HepG2 (cell line): Measurements from ENCODE around the gene NKD1. TPM values are rescaled to one million over a fixed set of nuclear protein-coding genes. Genes with fewer than 3 reads are reported as not detected.

Experiments
- ARID2 ChIP-seq: sonication (generic); formaldehyde crosslinking; IDR thresholded peaks from 2 replicates; pipeline ENCODE4 v1.8.1; 2022; ENCODE audit warnings: mild to moderate bottlenecking, missing genetic modification reagents, borderline replicate concordance
- FUBP1 ChIP-seq: sonication (generic); formaldehyde crosslinking; IDR thresholded peaks from 2 replicates; pipeline ENCODE4 v1.5.1; 2020; ENCODE audit warnings: missing genetic modification reagents, mild to moderate bottlenecking, borderline replicate concordance
- KLF11 ChIP-seq: IDR thresholded peaks from 2 replicates; pipeline ENCODE4 v1.6.1; 2016; ENCODE audit warnings: missing compliant biosample characterization
- MYNN ChIP-seq: sonication (generic); formaldehyde crosslinking; IDR thresholded peaks from 2 replicates; pipeline ENCODE4 v1.4.0; 2020; ENCODE audit warnings: mild to moderate bottlenecking, low read depth, missing genetic modification reagents
- STAG1 ChIP-seq: sonication (generic); formaldehyde crosslinking; IDR thresholded peaks from 2 replicates; pipeline ENCODE4 v1.4.0; 2020; ENCODE audit warnings: missing genetic modification reagents
- TBX2 ChIP-seq: sonication (generic); formaldehyde crosslinking; IDR thresholded peaks from 2 replicates; pipeline ENCODE4 v1.5.0; 2020; ENCODE audit warnings: missing genetic modification reagents, mild to moderate bottlenecking, borderline replicate concordance
- ZNF143 ChIP-seq: sonication (generic); formaldehyde crosslinking; IDR thresholded peaks from 2 replicates; pipeline ENCODE4 v1.4.0; 2020; ENCODE audit warnings: missing genetic modification reagents
- ZNF350 ChIP-seq: sonication (generic); formaldehyde crosslinking; IDR thresholded peaks from 2 replicates; pipeline ENCODE4 v1.4.0; 2020; ENCODE audit warnings: mild to moderate bottlenecking, low read depth, missing genetic modification reagents, borderline replicate concordance
- ZNF510 ChIP-seq: sonication (generic); formaldehyde crosslinking; IDR thresholded peaks from 2 replicates; pipeline ENCODE4 v1.4.0; 2020; ENCODE audit warnings: low read depth, mild to moderate bottlenecking, missing genetic modification reagents
- polyA plus RNA-seq, 8 experiments: library from polyadenylated mRNA; depleted of rRNA in 3 of 8; stranded (reverse) in 7 of 8; unstranded in 1 of 8; fragments of >200 nt; fragmentation: Illumina TruSeq in 4 of 8; extraction: Trizol in 4 of 8; gene quantifications; 2 replicates each; pipeline versions ENCODE4 v1.2.1 to v1.2.3, GENCODE V29; 2011 to 2016; ENCODE audit warnings: low read depth in 4 of 8, missing spikeins in 1 of 8, mixed read lengths in 1 of 8; ENCODE audit not compliant: insufficient read depth in 1 of 8
- total RNA-seq, 5 experiments: library from RNA; depleted of rRNA; stranded (reverse); fragments of >200 nt; fragmentation: Illumina TruSeq; extraction: Trizol; gene quantifications; 2 replicates each; pipeline ENCODE4 v1.2.3, GENCODE V29; 2016; ENCODE audit warnings: low read depth in 1 of 5
- TF ChIP-seq, protein P1 (sequence below): sonication (generic); formaldehyde crosslinking; IDR thresholded peaks from 2 replicates; pipeline ENCODE4 v1.4.0; 2020; ENCODE audit warnings: missing genetic modification reagents
- TF ChIP-seq, protein P2 (sequence below): IDR thresholded peaks from 2 replicates; pipeline ENCODE4 v1.6.1; 2016; ENCODE audit warnings: mild to moderate bottlenecking
- TF ChIP-seq, protein P3 (sequence below): sonication (generic); formaldehyde crosslinking; IDR thresholded peaks from 2 replicates; pipeline ENCODE4 v1.5.0; 2020; ENCODE audit warnings: missing genetic modification reagents
- TF ChIP-seq, protein P4 (sequence below): sonication (generic); formaldehyde crosslinking; IDR thresholded peaks from 2 replicates; pipeline ENCODE4 v1.8.1; 2023; ENCODE audit warnings: mild to moderate bottlenecking, missing genetic modification reagents
- TF ChIP-seq, protein P5 (sequence below): IDR thresholded peaks from 2 replicates; pipeline ENCODE4 v1.6.1; 2012; ENCODE audit warnings: low read length, improper control_type of control experiment
- TF ChIP-seq, protein P6 (sequence below): sonication (generic); formaldehyde crosslinking; IDR thresholded peaks from 2 replicates; pipeline ENCODE4 v1.5.0; 2020; ENCODE audit warnings: missing genetic modification reagents

NKD1 gene
- total and polyA plus RNA-seq, 2 of the 13 experiments (the other 11 are each of a cell fraction or from before 2014, with no cell fraction given), result 70.4 to 121 TPM

DNA sequence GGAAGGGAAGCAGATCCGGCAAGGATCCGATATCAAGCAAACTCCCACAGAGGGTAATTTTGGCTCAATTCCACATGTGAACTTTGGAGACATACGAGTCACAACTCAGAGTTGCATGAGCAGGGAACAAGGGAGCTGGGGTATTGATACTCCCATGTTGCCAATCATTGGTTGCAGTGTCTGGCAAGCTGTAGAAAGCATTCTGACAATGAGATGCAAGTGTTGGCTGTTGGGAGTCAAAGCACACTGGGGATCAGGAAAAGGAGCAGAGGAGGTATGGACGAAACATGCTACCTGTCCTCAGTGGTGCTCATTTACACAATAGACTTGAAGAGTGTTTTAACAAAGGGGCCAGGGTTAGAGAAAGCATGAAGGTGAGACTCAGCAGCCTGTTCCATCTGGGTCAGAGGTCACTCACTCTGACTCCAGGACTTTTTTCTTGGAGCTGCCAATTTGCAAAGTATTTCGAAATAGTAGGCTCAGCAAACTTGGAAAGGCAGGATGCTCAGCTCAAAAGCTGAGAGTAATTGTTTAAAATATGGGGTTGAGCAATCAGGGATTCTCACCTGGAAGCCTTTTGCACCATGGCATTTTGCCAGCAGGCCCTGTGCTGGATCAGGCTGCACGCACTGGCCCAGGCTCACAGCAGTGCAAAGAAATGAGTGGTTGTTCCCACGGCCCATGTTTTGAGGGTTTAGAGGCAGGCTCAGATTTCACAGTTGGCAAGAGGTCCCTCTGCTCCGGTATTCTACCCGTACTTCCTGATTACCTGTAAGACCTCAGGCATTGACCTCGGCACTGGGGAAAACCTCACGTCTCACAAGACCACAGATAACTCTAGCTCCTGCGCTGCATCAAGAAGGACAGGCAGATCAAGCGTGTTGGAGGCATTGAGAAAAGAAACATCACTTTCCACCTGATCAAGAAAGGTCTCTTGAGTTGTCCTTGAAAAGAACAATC, 17.6 kb upstream of the NKD1 start (continued):
- TF ChIP-seq, protein P1, sequence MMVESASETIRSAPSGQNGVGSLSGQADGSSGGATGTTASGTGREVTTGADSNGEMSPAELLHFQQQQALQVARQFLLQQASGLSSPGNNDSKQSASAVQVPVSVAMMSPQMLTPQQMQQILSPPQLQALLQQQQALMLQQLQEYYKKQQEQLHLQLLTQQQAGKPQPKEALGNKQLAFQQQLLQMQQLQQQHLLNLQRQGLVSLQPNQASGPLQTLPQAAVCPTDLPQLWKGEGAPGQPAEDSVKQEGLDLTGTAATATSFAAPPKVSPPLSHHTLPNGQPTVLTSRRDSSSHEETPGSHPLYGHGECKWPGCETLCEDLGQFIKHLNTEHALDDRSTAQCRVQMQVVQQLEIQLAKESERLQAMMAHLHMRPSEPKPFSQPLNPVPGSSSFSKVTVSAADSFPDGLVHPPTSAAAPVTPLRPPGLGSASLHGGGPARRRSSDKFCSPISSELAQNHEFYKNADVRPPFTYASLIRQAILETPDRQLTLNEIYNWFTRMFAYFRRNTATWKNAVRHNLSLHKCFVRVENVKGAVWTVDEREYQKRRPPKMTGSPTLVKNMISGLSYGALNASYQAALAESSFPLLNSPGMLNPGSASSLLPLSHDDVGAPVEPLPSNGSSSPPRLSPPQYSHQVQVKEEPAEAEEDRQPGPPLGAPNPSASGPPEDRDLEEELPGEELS, result peak; percentile 97
- TF ChIP-seq FUBP1 (CRISPR knock-in tag) (no peak), ZNF143 (CRISPR knock-in tag) (peak; percentile 54; the same call in 1 of the 2 replicates), ZNF510 (CRISPR knock-in tag) (peak; percentile 84; the same call in 1 of the 2 replicates), TBX2 (peak; percentile 100), MYNN (CRISPR knock-in tag) (peak; percentile 64; the same call in 1 of the 2 replicates), STAG1 (CRISPR knock-in tag) (peak; percentile 39), ARID2 (peak; percentile 57; the same call in 1 of the 2 replicates), KLF11 (CRISPR knock-in tag) (no peak), ZNF350 (peak; percentile 86)
- TF ChIP-seq, protein P2, sequence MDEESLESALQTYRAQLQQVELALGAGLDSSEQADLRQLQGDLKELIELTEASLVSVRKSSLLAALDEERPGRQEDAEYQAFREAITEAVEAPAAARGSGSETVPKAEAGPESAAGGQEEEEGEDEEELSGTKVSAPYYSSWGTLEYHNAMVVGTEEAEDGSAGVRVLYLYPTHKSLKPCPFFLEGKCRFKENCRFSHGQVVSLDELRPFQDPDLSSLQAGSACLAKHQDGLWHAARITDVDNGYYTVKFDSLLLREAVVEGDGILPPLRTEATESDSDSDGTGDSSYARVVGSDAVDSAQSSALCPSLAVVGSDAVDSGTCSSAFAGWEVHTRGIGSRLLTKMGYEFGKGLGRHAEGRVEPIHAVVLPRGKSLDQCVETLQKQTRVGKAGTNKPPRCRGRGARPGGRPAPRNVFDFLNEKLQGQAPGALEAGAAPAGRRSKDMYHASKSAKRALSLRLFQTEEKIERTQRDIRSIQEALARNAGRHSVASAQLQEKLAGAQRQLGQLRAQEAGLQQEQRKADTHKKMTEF (CRISPR knock-in tag), result peak; percentile 98
- TF ChIP-seq, protein P3, sequence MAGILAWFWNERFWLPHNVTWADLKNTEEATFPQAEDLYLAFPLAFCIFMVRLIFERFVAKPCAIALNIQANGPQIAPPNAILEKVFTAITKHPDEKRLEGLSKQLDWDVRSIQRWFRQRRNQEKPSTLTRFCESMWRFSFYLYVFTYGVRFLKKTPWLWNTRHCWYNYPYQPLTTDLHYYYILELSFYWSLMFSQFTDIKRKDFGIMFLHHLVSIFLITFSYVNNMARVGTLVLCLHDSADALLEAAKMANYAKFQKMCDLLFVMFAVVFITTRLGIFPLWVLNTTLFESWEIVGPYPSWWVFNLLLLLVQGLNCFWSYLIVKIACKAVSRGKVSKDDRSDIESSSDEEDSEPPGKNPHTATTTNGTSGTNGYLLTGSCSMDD (CRISPR knock-in tag), result no peak
- TF ChIP-seq, protein P4, sequence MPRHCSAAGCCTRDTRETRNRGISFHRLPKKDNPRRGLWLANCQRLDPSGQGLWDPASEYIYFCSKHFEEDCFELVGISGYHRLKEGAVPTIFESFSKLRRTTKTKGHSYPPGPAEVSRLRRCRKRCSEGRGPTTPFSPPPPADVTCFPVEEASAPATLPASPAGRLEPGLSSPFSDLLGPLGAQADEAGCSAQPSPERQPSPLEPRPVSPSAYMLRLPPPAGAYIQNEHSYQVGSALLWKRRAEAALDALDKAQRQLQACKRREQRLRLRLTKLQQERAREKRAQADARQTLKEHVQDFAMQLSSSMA, result no peak
- TF ChIP-seq, protein P5, sequence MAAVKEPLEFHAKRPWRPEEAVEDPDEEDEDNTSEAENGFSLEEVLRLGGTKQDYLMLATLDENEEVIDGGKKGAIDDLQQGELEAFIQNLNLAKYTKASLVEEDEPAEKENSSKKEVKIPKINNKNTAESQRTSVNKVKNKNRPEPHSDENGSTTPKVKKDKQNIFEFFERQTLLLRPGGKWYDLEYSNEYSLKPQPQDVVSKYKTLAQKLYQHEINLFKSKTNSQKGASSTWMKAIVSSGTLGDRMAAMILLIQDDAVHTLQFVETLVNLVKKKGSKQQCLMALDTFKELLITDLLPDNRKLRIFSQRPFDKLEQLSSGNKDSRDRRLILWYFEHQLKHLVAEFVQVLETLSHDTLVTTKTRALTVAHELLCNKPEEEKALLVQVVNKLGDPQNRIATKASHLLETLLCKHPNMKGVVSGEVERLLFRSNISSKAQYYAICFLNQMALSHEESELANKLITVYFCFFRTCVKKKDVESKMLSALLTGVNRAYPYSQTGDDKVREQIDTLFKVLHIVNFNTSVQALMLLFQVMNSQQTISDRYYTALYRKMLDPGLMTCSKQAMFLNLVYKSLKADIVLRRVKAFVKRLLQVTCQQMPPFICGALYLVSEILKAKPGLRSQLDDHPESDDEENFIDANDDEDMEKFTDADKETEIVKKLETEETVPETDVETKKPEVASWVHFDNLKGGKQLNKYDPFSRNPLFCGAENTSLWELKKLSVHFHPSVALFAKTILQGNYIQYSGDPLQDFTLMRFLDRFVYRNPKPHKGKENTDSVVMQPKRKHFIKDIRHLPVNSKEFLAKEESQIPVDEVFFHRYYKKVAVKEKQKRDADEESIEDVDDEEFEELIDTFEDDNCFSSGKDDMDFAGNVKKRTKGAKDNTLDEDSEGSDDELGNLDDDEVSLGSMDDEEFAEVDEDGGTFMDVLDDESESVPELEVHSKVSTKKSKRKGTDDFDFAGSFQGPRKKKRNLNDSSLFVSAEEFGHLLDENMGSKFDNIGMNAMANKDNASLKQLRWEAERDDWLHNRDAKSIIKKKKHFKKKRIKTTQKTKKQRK, result no peak
- TF ChIP-seq, protein P6, sequence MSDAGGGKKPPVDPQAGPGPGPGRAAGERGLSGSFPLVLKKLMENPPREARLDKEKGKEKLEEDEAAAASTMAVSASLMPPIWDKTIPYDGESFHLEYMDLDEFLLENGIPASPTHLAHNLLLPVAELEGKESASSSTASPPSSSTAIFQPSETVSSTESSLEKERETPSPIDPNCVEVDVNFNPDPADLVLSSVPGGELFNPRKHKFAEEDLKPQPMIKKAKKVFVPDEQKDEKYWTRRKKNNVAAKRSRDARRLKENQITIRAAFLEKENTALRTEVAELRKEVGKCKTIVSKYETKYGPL, result no peak; the same call in 1 of the 2 replicates
